ENCODE measurements around the gene C13orf46.
"Not testable (repeated sequence)": the region's sequence is repeated elsewhere in the genome, so short reads cannot be mapped to it uniquely, and the experiment has no call there.

The C13orf46 gene

GRCh38 chr13:113973218-113974164, at the start of gene C13orf46:
TSS of gene C13orf46 (minus strand) at chr13:113974076. CDS start at chr13:113973997, 79 bp downstream.
- no peak for DNase-seq

GRCh38 chr13:114022876-114023275, 49.0 kb upstream of the C13orf46 start:
- DNase-seq, result no peak

GRCh38 chr13:114022309-114022669, 48.4 kb upstream of the C13orf46 start:
- no peak for DNase-seq

- DNase-seq, result no peak
These were observed 47.8 kb upstream of the C13orf46 start for GRCh38 chr13:114021464-114022308.

GRCh38 chr13:114020750-114021463, 47.0 kb upstream of the C13orf46 start:
- DNase-seq, result peak; percentile 73

- not testable (repeated sequence) for DNase-seq
These were observed 46.3 kb upstream of the C13orf46 start for GRCh38 chr13:114020134-114020533.

- no peak for DNase-seq
These were observed 45.5 kb upstream of the C13orf46 start for GRCh38 chr13:114019367-114019766.

- DNase-seq, result no peak
These were observed 44.7 kb upstream of the C13orf46 start for GRCh38 chr13:114018461-114019055.

GRCh38 chr13:114017966-114018365, 44.1 kb upstream of the C13orf46 start:
- no peak for DNase-seq

GRCh38 chr13:114017028-114017630, 43.3 kb upstream of the C13orf46 start:
- no peak for DNase-seq

- DNase-seq, result no peak
These were observed 42.6 kb upstream of the C13orf46 start for GRCh38 chr13:114016321-114017027.

- DNase-seq, result no peak
These were observed 42.1 kb upstream of the C13orf46 start for GRCh38 chr13:114015969-114016295.

GRCh38 chr13:114015111-114015968, 41.5 kb upstream of the C13orf46 start:
- no peak for DNase-seq

GRCh38 chr13:114013952-114014629, 40.2 kb upstream of the C13orf46 start:
- DNase-seq, result no peak

- DNase-seq, result no peak
These were observed 39.5 kb upstream of the C13orf46 start for GRCh38 chr13:114013336-114013735.

- no peak for DNase-seq
These were observed 39.0 kb upstream of the C13orf46 start for GRCh38 chr13:114012921-114013320.

- no peak for DNase-seq
These were observed 38.3 kb upstream of the C13orf46 start for GRCh38 chr13:114012141-114012540.

GRCh38 chr13:114011226-114011625, 37.4 kb upstream of the C13orf46 start:
- no peak for DNase-seq

GRCh38 chr13:114010401-114011101, 36.7 kb upstream of the C13orf46 start:
- DNase-seq, result no peak
